GM21717 (cell line): ENCODE results near the gene TRDMT1.
A peak's percentile ranks its signal among the peaks of the same experiment; 100 is the strongest.

Source experiments
- ATAC-seq: cut with Tn5 transposase; IDR thresholded peaks from one replicate; pipeline ENCODE4 v1.9.1; 2021; ENCODE audit warnings: mild to moderate bottlenecking, moderate library complexity; ENCODE audit not compliant: unreplicated experiment

Gene TRDMT1

DNA sequence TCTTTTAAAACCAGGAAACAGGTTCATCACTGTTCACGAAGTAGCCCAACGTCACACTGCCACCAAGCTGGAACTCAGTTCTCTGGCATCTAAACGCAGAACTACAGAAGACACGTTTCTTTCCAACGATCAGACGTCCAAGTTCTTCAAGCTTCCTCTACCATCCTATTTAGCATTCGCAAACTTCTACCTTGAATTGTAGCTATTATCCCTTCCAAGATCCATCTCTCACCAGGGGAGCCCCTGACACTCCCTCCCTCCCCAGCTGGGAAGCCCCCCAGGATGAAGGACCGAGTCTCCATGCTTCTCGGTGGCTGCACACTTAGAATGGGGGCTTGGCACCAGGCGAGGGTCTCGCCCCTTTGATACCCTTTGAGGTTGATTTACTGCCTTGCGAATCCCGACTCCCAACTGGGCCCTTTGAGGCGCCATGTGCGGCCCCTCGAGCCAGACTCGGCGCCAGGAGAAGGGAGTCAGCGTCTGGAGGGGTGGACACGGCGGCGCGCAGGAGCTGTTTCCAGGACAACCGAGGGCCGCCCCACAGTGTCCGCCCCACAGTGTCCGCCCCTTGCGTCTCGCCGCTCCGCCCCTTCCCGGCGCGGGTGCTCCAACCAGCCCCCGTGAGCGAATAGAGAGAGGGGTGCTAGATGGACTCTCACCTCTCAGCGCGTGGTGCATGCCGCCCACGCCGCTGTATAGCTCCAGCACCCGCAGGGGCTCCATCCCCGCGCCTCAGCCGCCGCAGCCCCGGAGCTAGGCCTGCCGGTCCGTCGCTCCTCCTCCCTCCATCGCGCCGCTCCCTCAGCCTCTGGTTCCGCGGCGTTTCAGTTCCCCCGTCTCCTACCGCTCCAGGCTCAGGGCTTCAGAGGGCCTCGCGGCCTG is at the start of gene TRDMT1:
TSS of gene TRDMT1 (minus strand) at position 761 of the 882 bp plus-strand sequence. CDS start at position 723, 38 bp downstream.
- peak; percentile 96 for ATAC-seq

- ATAC-seq, result no peak
These were observed 49.3 kb upstream of the TRDMT1 start for GRCh38 chr10:17250736-17251135.

- no peak for ATAC-seq
These were observed 48.3 kb upstream of the TRDMT1 start for GRCh38 chr10:17249820-17250219.

DNA sequence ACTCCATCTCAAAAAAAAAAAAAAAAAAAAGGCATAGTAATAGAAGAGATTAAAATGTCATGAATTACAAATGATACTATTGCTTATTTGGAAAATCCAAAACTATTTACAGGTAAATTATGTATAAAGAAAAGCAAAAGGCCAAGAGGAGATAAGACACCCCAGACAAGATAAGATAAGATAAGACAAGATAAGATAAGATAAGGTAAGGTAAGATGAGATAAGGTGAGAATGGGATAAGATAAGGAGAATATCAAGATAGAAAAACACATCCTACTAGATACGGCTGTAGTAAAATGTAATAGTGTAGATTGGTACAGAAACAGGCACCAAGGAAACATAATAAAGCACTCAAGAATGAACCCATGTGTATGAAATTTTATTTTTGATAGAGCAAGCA is 47.5 kb upstream of the TRDMT1 start:
- no peak for ATAC-seq

GRCh38 chr10:17247210-17247609 is 45.7 kb upstream of the TRDMT1 start:
- ATAC-seq, result no peak

- no peak for ATAC-seq
These were observed 43.4 kb upstream of the TRDMT1 start for GRCh38 chr10:17244700-17245365.

DNA sequence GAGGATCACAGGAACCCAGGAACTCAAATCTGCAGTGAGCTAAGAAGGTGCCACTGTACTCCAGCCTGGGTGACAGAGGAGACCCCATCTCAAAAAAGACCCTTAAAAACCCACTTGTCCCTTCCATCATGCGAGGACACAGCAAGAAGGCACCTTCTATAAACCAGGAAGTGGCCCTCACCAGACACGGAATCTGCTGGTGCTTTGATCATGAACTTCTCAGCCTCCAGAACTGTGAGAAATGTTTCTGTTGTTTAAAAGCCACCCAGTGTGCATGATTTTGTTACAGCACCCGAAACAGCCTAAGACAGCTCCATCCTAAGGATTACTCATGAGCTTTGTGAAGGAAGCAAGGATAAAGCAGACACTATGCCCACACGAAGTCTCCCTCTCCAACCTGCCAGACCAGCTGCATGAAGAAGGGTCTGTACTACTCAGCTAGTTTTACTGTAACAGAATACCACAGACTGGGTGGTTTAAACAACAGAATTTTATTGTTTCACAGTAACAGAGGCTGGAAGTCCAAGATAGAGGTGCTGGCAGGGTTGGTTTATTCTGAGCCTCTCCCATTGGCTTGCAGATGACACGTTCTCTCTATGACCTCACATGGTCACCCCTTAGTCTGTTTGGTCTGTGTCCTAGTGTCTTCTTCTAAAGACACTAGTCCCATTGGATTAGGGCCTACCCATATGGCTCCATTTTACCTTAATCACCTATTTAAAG is 40.3 kb upstream of the TRDMT1 start:
- ATAC-seq, result no peak

DNA sequence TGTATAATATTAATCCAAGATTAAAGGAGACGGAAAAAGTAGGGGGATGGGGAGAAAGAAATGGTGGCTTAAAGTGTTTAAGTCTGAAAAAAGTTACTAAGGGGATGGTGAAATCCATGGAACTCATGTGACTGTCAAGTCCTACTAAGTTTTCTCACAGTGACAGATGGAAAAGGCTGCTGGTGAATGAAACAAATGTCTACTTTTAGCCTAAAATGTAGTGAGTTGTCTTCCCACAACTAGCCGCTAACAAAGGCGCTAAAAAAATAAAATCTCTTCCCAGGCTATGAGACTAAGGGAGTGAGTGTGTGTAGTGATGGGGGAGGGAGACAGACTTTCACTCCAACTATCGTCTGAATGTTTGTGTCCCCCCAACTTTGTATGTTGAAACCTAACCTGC is 39.1 kb upstream of the TRDMT1 start:
- no peak for ATAC-seq

DNA sequence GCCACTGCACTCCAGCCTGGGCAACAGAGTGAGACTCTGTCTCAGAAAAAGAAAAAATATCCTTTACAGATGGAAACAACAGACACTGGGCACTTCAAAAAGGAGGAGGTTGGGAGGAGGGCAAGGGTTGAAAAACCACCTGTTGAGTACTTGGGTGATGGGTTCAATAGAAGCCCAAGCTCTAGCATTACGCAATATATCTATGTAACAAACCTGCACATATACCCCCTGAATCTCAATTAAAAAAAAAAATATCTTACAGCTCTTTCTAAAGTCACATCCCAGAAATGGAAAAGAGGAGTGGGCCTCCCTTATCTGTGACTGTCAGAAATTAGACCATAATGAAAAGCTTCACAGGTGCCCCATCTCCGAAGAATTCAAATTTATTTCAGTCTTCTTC is 38.6 kb upstream of the TRDMT1 start:
- no peak for ATAC-seq

- ATAC-seq, result no peak
These were observed 38.0 kb upstream of the TRDMT1 start for GRCh38 chr10:17239345-17240085.

- no peak for ATAC-seq
These were observed 37.2 kb upstream of the TRDMT1 start for GRCh38 chr10:17238445-17239291.

DNA sequence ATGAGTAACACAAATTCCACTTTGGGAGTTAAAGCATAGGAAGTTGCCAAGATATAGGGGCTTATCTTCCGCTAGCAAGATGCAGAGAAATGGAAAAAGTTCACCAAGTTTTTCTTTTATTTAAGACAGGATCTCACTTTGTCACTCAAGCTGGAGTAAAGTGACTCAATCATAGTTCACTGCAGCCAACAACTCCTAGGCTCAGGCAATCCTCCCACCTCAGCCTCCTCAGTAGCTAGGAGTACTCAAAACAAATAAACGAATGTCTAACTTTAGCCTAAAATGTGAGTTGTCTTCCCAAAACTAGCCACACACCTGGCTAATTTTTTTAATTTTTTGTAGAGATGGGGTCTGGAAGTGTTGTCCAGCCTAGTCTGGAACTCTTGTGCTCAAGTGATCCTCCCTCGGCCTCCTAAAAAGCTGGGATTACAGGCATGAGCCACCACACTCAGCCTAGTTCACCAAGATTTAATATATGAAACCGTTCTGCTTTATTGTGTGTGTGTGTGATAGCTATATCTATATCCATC is 36.5 kb upstream of the TRDMT1 start:
- no peak for ATAC-seq

GRCh38 chr10:17237149-17237527 is 35.7 kb upstream of the TRDMT1 start:
- no peak for ATAC-seq

GRCh38 chr10:17236468-17237148 is 35.1 kb upstream of the TRDMT1 start:
- no peak for ATAC-seq

GRCh38 chr10:17235136-17235535 is 33.7 kb upstream of the TRDMT1 start:
- no peak for ATAC-seq

- no peak for ATAC-seq
These were observed 33.0 kb upstream of the TRDMT1 start for GRCh38 chr10:17234431-17234945.

DNA sequence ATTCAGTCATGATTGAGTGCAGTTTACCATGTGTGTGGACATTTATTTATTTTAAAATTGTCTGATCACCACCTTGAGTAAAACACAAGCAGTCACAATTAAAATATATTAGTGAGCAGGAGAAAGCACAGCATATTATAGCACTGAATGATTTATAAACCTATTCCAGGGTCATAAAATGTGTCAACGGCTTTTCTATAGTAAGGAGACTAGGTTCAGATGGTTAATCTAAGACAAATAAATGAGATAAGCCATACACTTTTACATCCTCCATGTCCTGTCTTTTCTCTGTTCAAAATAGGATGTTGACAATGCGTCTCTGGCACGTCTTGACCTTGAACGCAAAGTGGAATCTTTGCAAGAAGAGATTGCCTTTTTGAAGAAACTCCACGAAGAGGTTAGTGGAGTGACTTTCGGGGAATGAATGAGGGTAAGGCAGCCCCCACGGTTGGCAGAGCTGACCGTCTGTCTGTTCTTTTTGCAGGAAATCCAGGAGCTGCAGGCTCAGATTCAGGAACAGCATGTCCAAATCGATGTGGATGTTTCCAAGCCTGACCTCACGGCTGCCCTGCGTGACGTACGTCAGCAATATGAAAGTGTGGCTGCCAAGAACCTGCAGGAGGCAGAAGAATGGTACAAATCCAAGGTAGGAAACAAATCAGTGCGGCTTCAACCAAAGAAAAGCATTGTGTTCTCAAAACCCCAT is 32.0 kb upstream of the TRDMT1 start:
- no peak for ATAC-seq

- ATAC-seq, result peak; percentile 10
These were observed 30.9 kb upstream of the TRDMT1 start for GRCh38 chr10:17232276-17232960.
